ENCODE results near the gene PDIA5.

PDIA5 gene

GRCh38 chr3:123071581-123071980 lies 4.8 kb downstream of the PDIA5 start:
- POLR2A ChIA-PET = no interaction called here
- TF ChIP-seq CTCF (IDR thresholded peaks at IDR 0.05; ENCODE audit: control extremely low read depth, extremely low read depth, low read depth, missing control alignments) = no peak
- DNase-seq (ENCODE audit: extremely low spot score) = no peak
- CTCF ChIA-PET = interaction anchor here (3.8 kb wide), 1 partner anchor 15 kb away, joined by 10 read pairs; no protein-coding TSS in a partner anchor

- POLR2A ChIA-PET = no interaction called here
- DNase-seq (ENCODE audit: extremely low spot score) = no peak
- CTCF ChIA-PET = interaction anchor here (3.8 kb wide), 1 partner anchor 16 kb away, joined by 10 read pairs; no protein-coding TSS in a partner anchor
- TF ChIP-seq CTCF (IDR thresholded peaks at IDR 0.05; ENCODE audit: control extremely low read depth, extremely low read depth, low read depth, missing control alignments) = no peak
Measured at GRCh38 chr3:123072152-123072551, 5.3 kb downstream of the PDIA5 start.

- TF ChIP-seq CTCF (IDR thresholded peaks at IDR 0.05; ENCODE audit: control extremely low read depth, extremely low read depth, low read depth, missing control alignments) = no peak
- ChIA-PET CTCF (interaction anchor here (3.8 kb wide), 1 partner anchor 16 kb away, joined by 10 read pairs; no protein-coding TSS in a partner anchor), POLR2A (no interaction called here)
- no peak for DNase-seq (ENCODE audit: extremely low spot score)
Measured at GRCh38 chr3:123072564-123072963, 5.7 kb downstream of the PDIA5 start.

GRCh38 chr3:123075359-123075758 lies 8.5 kb downstream of the PDIA5 start:
- ChIA-PET CTCF (interaction anchor here (1.3 kb wide), 1 partner anchor 11 kb away, joined by 4 read pairs; no protein-coding TSS in a partner anchor), POLR2A (no interaction called here)
- no peak for TF ChIP-seq CTCF (IDR thresholded peaks at IDR 0.05; ENCODE audit: control extremely low read depth, extremely low read depth, low read depth, missing control alignments)
- DNase-seq (ENCODE audit: extremely low spot score) = no peak

GRCh38 chr3:123076112-123076495 lies 9.3 kb downstream of the PDIA5 start:
- no peak for DNase-seq (ENCODE audit: extremely low spot score)
- POLR2A ChIA-PET = interaction anchor here (1.3 kb wide), 1 partner anchor 10 kb away, joined by 3 read pairs; the partner anchor contains the start of gene PDIA5
- CTCF ChIA-PET = interaction anchor here (0.9 to 1.3 kb wide), 3 partner anchors 10 to 48 kb away, joined by 4 to 6 read pairs (median 4); partner anchors contain the start of gene SEMA5B
- no peak for TF ChIP-seq CTCF (IDR thresholded peaks at IDR 0.05; ENCODE audit: control extremely low read depth, extremely low read depth, low read depth, missing control alignments)

- no peak for DNase-seq (ENCODE audit: extremely low spot score)
- CTCF ChIA-PET = interaction anchor here (0.9 to 1.3 kb wide), 4 partner anchors 9 to 49 kb away, joined by 4 to 6 read pairs (median 4); partner anchors contain the start of gene SEMA5B
- POLR2A ChIA-PET = interaction anchor here (1.3 kb wide), 1 partner anchor 10 kb away, joined by 3 read pairs; the partner anchor contains the start of gene PDIA5
- TF ChIP-seq CTCF (IDR thresholded peaks at IDR 0.05; ENCODE audit: control extremely low read depth, extremely low read depth, low read depth, missing control alignments) = no peak
Measured at GRCh38 chr3:123076496-123077418, 9.9 kb downstream of the PDIA5 start.
